ENCODE data around the gene NBPF3.

Gene NBPF3

GRCh38 chr1:21526441-21526840 lies 86.5 kb downstream of the NBPF3 start:
- peaks cover 35% of the 10 kb centered on the region for H3K27me3 ChIP-seq
- H3K4me3 ChIP-seq (ENCODE audit: low read depth in 1 of 2, low read length in 1 of 2), result no peak overlapping the region
- no peaks in the 10 kb centered on the region for H3K9me3 ChIP-seq
- H3K36me3 ChIP-seq, result no peaks in the 10 kb centered on the region
- H3K27ac ChIP-seq, result no peak overlapping the region
- peaks cover 20% of the 10 kb centered on the region in 2 experiments for H3K4me1 ChIP-seq (ENCODE audit: control insufficient read depth in 1 of 2, insufficient read depth in 1 of 2, low read depth in 1 of 2, low read length in 1 of 2)
- TF ChIP-seq, protein P1, sequence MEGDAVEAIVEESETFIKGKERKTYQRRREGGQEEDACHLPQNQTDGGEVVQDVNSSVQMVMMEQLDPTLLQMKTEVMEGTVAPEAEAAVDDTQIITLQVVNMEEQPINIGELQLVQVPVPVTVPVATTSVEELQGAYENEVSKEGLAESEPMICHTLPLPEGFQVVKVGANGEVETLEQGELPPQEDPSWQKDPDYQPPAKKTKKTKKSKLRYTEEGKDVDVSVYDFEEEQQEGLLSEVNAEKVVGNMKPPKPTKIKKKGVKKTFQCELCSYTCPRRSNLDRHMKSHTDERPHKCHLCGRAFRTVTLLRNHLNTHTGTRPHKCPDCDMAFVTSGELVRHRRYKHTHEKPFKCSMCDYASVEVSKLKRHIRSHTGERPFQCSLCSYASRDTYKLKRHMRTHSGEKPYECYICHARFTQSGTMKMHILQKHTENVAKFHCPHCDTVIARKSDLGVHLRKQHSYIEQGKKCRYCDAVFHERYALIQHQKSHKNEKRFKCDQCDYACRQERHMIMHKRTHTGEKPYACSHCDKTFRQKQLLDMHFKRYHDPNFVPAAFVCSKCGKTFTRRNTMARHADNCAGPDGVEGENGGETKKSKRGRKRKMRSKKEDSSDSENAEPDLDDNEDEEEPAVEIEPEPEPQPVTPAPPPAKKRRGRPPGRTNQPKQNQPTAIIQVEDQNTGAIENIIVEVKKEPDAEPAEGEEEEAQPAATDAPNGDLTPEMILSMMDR (IDR thresholded peaks at IDR 0.05), result no peak

DNA sequence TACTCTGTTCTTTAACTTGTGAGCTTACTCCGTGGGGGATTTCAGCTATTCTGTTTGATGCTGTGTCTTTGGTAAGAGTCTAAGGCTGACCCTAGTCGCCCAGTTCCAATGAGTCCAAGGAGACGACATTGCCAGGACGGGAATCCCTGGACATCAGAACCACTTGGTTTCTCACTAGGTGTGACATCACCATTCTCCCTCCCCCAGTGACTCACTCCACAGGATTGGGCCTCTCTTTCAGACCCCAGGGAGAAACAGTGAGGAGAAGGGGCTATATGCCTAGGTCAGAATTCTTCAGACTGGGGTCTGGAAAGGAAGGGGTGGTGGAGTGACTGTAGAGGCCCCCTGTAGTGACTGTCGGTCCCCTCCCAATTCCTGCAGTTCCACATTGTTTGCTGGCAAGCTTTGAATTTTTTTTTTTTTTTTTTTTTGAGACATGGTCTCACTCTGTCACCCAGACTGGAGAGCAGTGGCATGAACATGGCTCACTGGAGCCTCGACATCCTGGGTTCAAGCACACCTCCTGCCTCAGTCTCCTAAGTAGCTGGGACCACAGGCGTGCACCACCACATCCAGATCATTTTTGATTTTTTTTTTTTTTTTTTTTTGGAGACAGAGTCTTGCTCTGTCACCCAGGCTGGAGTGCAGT lies 90.6 kb downstream of the NBPF3 start:
- Histone ChIP-seq H3K4me1 (ENCODE audit: control insufficient read depth in 1 of 2, insufficient read depth in 1 of 2, low read depth in 1 of 2, low read length in 1 of 2) (peaks cover 20 to 27% of the 10 kb centered on the region in 2 experiments), H3K4me3 (ENCODE audit: low read depth in 1 of 2, low read length in 1 of 2) (no peak overlapping the region), H3K27ac (no peak overlapping the region), H3K27me3 (peaks cover 42% of the 10 kb centered on the region), H3K9me3 (no peaks in the 10 kb centered on the region), H3K36me3 (no peaks in the 10 kb centered on the region)
- TF ChIP-seq, protein P1 (IDR thresholded peaks at IDR 0.05), result no peak

GRCh38 chr1:21531241-21531640 lies 91.3 kb downstream of the NBPF3 start:
- H3K9me3 ChIP-seq, result no peaks in the 10 kb centered on the region
- no peak overlapping the region for H3K4me3 ChIP-seq (ENCODE audit: low read depth in 1 of 2, low read length in 1 of 2)
- TF ChIP-seq, protein P1 (IDR thresholded peaks at IDR 0.05), result no peak
- H3K27me3 ChIP-seq, result peaks cover 42% of the 10 kb centered on the region
- H3K36me3 ChIP-seq, result no peaks in the 10 kb centered on the region
- no peak overlapping the region for H3K27ac ChIP-seq
- peaks cover 23 to 33% of the 10 kb centered on the region in 2 experiments for H3K4me1 ChIP-seq (ENCODE audit: control insufficient read depth in 1 of 2, insufficient read depth in 1 of 2, low read depth in 1 of 2, low read length in 1 of 2)

- H3K4me3 ChIP-seq (ENCODE audit: low read depth in 1 of 2, low read length in 1 of 2), result no peak overlapping the region
- H3K27ac ChIP-seq, result no peak overlapping the region
- H3K27me3 ChIP-seq, result peaks cover 42% of the 10 kb centered on the region
- TF ChIP-seq, protein P1 (IDR thresholded peaks at IDR 0.05), result no peak
- H3K36me3 ChIP-seq, result no peaks in the 10 kb centered on the region
- H3K9me3 ChIP-seq, result no peaks in the 10 kb centered on the region
- H3K4me1 ChIP-seq (ENCODE audit: control insufficient read depth in 1 of 2, insufficient read depth in 1 of 2, low read depth in 1 of 2, low read length in 1 of 2), result peaks cover 34 to 46% of the 10 kb centered on the region in 2 experiments
These were observed 92.6 kb downstream of the NBPF3 start for GRCh38 chr1:21532496-21532895.

DNA sequence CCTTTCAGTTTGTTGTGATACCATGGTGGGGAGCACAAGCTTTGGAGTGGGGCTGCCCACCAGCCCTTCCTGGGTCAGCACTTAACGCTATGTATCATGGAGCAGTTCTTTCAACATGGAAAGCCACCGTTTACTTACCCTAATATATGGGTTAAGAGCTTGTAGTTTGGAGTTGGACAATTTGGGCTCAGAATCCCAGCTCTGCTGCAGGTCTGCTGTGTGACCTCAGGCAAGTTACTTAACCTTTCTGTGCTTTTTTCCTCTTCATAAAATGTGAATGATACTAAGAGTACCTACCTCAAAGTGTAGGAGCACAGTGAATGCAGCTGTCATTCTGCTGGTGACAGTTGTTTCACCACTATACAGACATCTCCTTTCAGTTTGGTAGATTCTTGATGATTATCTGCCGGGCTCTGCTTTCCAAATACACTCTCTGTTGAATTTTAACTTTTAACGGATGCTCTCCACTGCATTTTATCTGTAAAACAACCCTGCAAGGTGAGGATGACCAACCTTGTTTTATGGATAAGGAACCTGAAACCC lies 93.1 kb downstream of the NBPF3 start:
- TF ChIP-seq, protein P1 (IDR thresholded peaks at IDR 0.05), result no peak
- Histone ChIP-seq H3K4me3 (ENCODE audit: low read depth in 1 of 2, low read length in 1 of 2) (no peak overlapping the region), H3K36me3 (no peaks in the 10 kb centered on the region), H3K27ac (no peak overlapping the region), H3K9me3 (no peaks in the 10 kb centered on the region), H3K4me1 (ENCODE audit: control insufficient read depth in 1 of 2, insufficient read depth in 1 of 2, low read depth in 1 of 2, low read length in 1 of 2) (peaks cover 40 to 51% of the 10 kb centered on the region in 2 experiments), H3K27me3 (peaks cover 42% of the 10 kb centered on the region)

Data from neutrophil (primary cell).